Neural cell (in vitro differentiated cells): ENCODE results near the gene RGS10. TPM values are rescaled to one million over a fixed set of nuclear protein-coding genes. Genes with fewer than 3 reads are reported as not detected.

ENCODE experiments used
- H2AFZ ChIP-seq: fragments of 200-600, 300-800 bp; sonication (generic), shearing (Covaris generic); 2 replicates; pipeline ENCODE4 v1.6.0; 2014; ENCODE audit warnings: low read depth, mild to moderate bottlenecking, antibody characterized with exemption, low read length, moderate library complexity
- H3F3A ChIP-seq: fragments of 200-600 bp; shearing (Covaris generic); 2 replicates; pipeline ENCODE4 v1.6.1; 2016; ENCODE audit warnings: mild to moderate bottlenecking, moderate library complexity, mixed read lengths, antibody characterized with exemption, low read length; ENCODE audit not compliant: insufficient read depth, poor library complexity, severe bottlenecking
- H3K27ac ChIP-seq: fragments of 200-600, 300-800 bp; sonication (generic), shearing (Covaris generic); 2 replicates; pipeline ENCODE4 v1.5.1; 2014; ENCODE audit warnings: mild to moderate bottlenecking, low read length, moderate library complexity
- H3K27me3 ChIP-seq: fragments of 300-800, 200-600 bp; sonication (generic), shearing (Covaris generic); 2 replicates; pipeline ENCODE4 v1.6.0; 2014; ENCODE audit warnings: mild to moderate bottlenecking, low read depth, low read length, moderate library complexity; ENCODE audit not compliant: insufficient read depth
- H3K36me3 ChIP-seq: fragments of 300-800, 200-600 bp; sonication (generic), shearing (Covaris generic); 2 replicates; pipeline ENCODE4 v1.5.1; 2014; ENCODE audit warnings: mild to moderate bottlenecking, antibody characterized with exemption, low read length, moderate library complexity; ENCODE audit not compliant: insufficient read depth
- H3K4me2 ChIP-seq: fragments of 300-800, 200-600 bp; sonication (generic), shearing (Covaris generic); 2 replicates; pipeline ENCODE4 v1.6.0; 2014; ENCODE audit warnings: mild to moderate bottlenecking, low read length
- H3K4me3 ChIP-seq: fragments of 300-800, 200-600 bp; sonication (generic), shearing (Covaris generic); 2 replicates; pipeline ENCODE4 v1.5.1; 2014; ENCODE audit warnings: mild to moderate bottlenecking, low read length, moderate library complexity
- H3K79me2 ChIP-seq: fragments of 200-600 bp; shearing (Covaris generic); replicated peaks from 2 replicates; pipeline ENCODE4 v1.6.0; 2014; ENCODE audit warnings: mild to moderate bottlenecking, low read length, moderate library complexity; ENCODE audit not compliant: insufficient read depth
- H3K9ac ChIP-seq: fragments of 300-800, 200-600 bp; sonication (generic), shearing (Covaris generic); 2 replicates; pipeline ENCODE4 v1.6.1; 2016; ENCODE audit warnings: mild to moderate bottlenecking, low read length, mixed read lengths
- H3K9me2 ChIP-seq: fragments of 200-600 bp; shearing (Covaris generic); 2 replicates; pipeline ENCODE4 v1.6.1; 2016; ENCODE audit warnings: mild to moderate bottlenecking, low read length, mixed read lengths; ENCODE audit not compliant: insufficient read depth
- H3K9me3 ChIP-seq: fragments of 200-600, 300-800 bp; sonication (generic), shearing (Covaris generic); 2 replicates; pipeline ENCODE4 v1.6.1; 2016; ENCODE audit warnings: mild to moderate bottlenecking, mixed run types, low read length, moderate library complexity, mixed read lengths
- H4K20me1 ChIP-seq: fragments of 200-600 bp; shearing (Covaris generic); 2 replicates; pipeline ENCODE4 v1.6.1; 2016; ENCODE audit warnings: mild to moderate bottlenecking, mixed run types; ENCODE audit not compliant: insufficient read depth
- CTCF ChIP-seq: fragments of 450-650 bp; IDR thresholded peaks from 2 replicates; pipeline ENCODE4 v1.5.1; 2014; ENCODE audit warnings: antibody characterized with exemption, mild to moderate bottlenecking, moderate library complexity; ENCODE audit not compliant: poor library complexity, severe bottlenecking
- EP300 ChIP-seq: fragments of 450-650 bp; conservative IDR thresholded peaks from 2 replicates; pipeline ENCODE4 v1.6.1; 2014; ENCODE audit warnings: antibody characterized with exemption, mild to moderate bottlenecking, moderate library complexity; ENCODE audit not compliant: poor library complexity, severe bottlenecking
- EZH2 ChIP-seq: fragments of 200-600, 300-800 bp; shearing (Covaris generic), sonication (generic); IDR thresholded peaks from 2 replicates; pipeline ENCODE4 v1.6.1; 2014; ENCODE audit warnings: antibody characterized with exemption, low read length, borderline replicate concordance, mild to moderate bottlenecking; ENCODE audit not compliant: insufficient read depth, poor library complexity, severe bottlenecking
- MXI1 ChIP-seq: fragments of 450-650 bp; conservative IDR thresholded peaks from 2 replicates; pipeline ENCODE4 v1.6.1; 2014; ENCODE audit warnings: antibody characterized with exemption, mild to moderate bottlenecking; ENCODE audit not compliant: poor library complexity, severe bottlenecking
- POLR2AphosphoS5 ChIP-seq: IDR thresholded peaks from 2 replicates; pipeline ENCODE4 v1.6.1; 2012
- RAD21 ChIP-seq: fragments of 450-650 bp; conservative IDR thresholded peaks from 2 replicates; pipeline ENCODE4 v1.6.1; 2014; ENCODE audit warnings: antibody characterized with exemption, mild to moderate bottlenecking, moderate library complexity
- REST ChIP-seq: IDR thresholded peaks from 2 replicates; pipeline ENCODE4 v1.6.1; 2012; ENCODE audit warnings: borderline replicate concordance
- SMC3 ChIP-seq: fragments of 450-650 bp; conservative IDR thresholded peaks from 2 replicates; pipeline ENCODE4 v1.6.1; 2014; ENCODE audit warnings: antibody characterized with exemption, mild to moderate bottlenecking, moderate library complexity; ENCODE audit not compliant: poor library complexity
- TAF1 ChIP-seq: IDR thresholded peaks from 2 replicates; pipeline ENCODE4 v1.6.1; 2012; ENCODE audit warnings: low read depth
- polyA plus RNA-seq: library from polyadenylated mRNA; depleted of rRNA; stranded (reverse); fragments of >200 nt; gene quantifications from 2 replicates; pipeline ENCODE4 v1.2.3, GENCODE V29; 2014

Gene RGS10
- polyA plus RNA-seq, 1 donor from 2014 or later: 2.6 TPM

GRCh38 chr10:119454316-119454715, 88.2 kb downstream of the RGS10 start:
- Histone ChIP-seq H2AFZ (no peak overlapping the region), H3K36me3 (no peaks in the 10 kb centered on the region), H3K4me3 (no peak overlapping the region), H3K9me2 (no peaks in the 10 kb centered on the region), H3K9me3 (no peaks in the 10 kb centered on the region), H3K79me2 (no peaks in the 10 kb centered on the region), H3K9ac (no peak overlapping the region), H3K4me2 (no peak overlapping the region), H3K27ac (no peak overlapping the region), H4K20me1 (no peaks in the 10 kb centered on the region), H3F3A (no peaks in the 10 kb centered on the region), H3K27me3 (no peaks in the 10 kb centered on the region)
- no peak for TF ChIP-seq RAD21
- no peak for TF ChIP-seq TAF1
- TF ChIP-seq REST: no peak
- TF ChIP-seq MXI1: no peak
- no peak for TF ChIP-seq SMC3
- TF ChIP-seq POLR2AphosphoS5: no peak
- no peak for TF ChIP-seq EZH2
- no peak for TF ChIP-seq CTCF
- no peak for TF ChIP-seq EP300

- no peaks in the 10 kb centered on the region for H3K9me3 ChIP-seq
- TF ChIP-seq EP300 (no peak), CTCF (no peak), TAF1 (no peak), REST (no peak), POLR2AphosphoS5 (no peak), SMC3 (no peak), EZH2 (no peak), MXI1 (no peak), RAD21 (no peak)
- no peak overlapping the region for H2AFZ ChIP-seq
- H4K20me1 ChIP-seq: no peaks in the 10 kb centered on the region
- H3K9me2 ChIP-seq: no peaks in the 10 kb centered on the region
- no peaks in the 10 kb centered on the region for H3K36me3 ChIP-seq
- no peak overlapping the region for H3K9ac ChIP-seq
- no peak overlapping the region for H3K27ac ChIP-seq
- H3K4me3 ChIP-seq: no peak overlapping the region
- no peaks in the 10 kb centered on the region for H3K79me2 ChIP-seq
- no peaks in the 10 kb centered on the region for H3K27me3 ChIP-seq
- H3K4me2 ChIP-seq: no peak overlapping the region
- H3F3A ChIP-seq: no peaks in the 10 kb centered on the region
Measured at GRCh38 chr10:119453313-119453712, 89.2 kb downstream of the RGS10 start.
